Left ventricle myocardium inferior (tissue), 1 donor: ENCODE data around the gene EPB41L5. TPM values are rescaled to one million over a fixed set of nuclear protein-coding genes. Genes with fewer than 3 reads are reported as not detected.
"Not testable (repeated sequence)": the region's sequence is repeated elsewhere in the genome, so short reads cannot be mapped to it uniquely, and the experiment has no call there.

ENCODE experiments used
- DNase-seq: peaks from one replicate; pipeline ENCODE4 v3.0.0-alpha.2; 2020
- H3K27ac ChIP-seq: fragments of 200-600 bp; replicated peaks from 2 replicates; pipeline ENCODE4 v1.8.0; 2021
- H3K27me3 ChIP-seq: fragments of 200-600 bp; 2 replicates; pipeline ENCODE4 v1.8.0; 2021; ENCODE audit warnings: low read depth
- H3K36me3 ChIP-seq: fragments of 200-600 bp; 2 replicates; pipeline ENCODE4 v1.8.0; 2021
- H3K4me1 ChIP-seq: fragments of 200-600 bp; 2 replicates; pipeline ENCODE4 v1.8.0; 2021
- H3K4me3 ChIP-seq: fragments of 200-600 bp; 2 replicates; pipeline ENCODE4 v1.8.0; 2021; ENCODE audit warnings: mild to moderate bottlenecking, moderate library complexity
- H3K9me3 ChIP-seq: fragments of 200-600 bp; replicated peaks from 2 replicates; pipeline ENCODE4 v1.8.0; 2021
- CTCF ChIP-seq: fragments of 200-600 bp; IDR thresholded peaks from 2 replicates; pipeline ENCODE4 v1.8.0; 2021; ENCODE audit warnings: antibody characterized with exemption, mild to moderate bottlenecking, borderline replicate concordance
- intact Hi-C: fragments of 100-400 bp; cut with micrococcal nuclease; formaldehyde crosslinking; loops from one replicate; pipeline ENCODE4 v1.11.0; 2022
- total RNA-seq: library from RNA; stranded (reverse); fragmentation: NEBNext Ultra II Directional; extraction: Animal tissue kit (Norgen Biotek cat#: 25700); gene quantifications from one replicate; pipeline ENCODE4 v1.2.1, GENCODE V29; 2021
- donor health status: DM: no; HTN: yes; CAD: no; lungs with severe emphysema.

EPB41L5 gene
- total RNA-seq, 1 donor from 2014 or later: 9.1 TPM

GRCh38 chr2:120110062-120110362 lies 97.1 kb downstream of the EPB41L5 start:
- no peak for TF ChIP-seq CTCF
- H3K27me3 ChIP-seq: peaks cover 7% of the 10 kb centered on the region
- DNase-seq: no peak
- intact Hi-C loops: no loop called here
- no peaks in the 10 kb centered on the region for H3K36me3 ChIP-seq
- H3K9me3 ChIP-seq: no peaks in the 10 kb centered on the region
- H3K27ac ChIP-seq: no peak overlapping the region
- H3K4me1 ChIP-seq: peaks cover 27% of the 10 kb centered on the region
- H3K4me3 ChIP-seq: no peak overlapping the region

DNA sequence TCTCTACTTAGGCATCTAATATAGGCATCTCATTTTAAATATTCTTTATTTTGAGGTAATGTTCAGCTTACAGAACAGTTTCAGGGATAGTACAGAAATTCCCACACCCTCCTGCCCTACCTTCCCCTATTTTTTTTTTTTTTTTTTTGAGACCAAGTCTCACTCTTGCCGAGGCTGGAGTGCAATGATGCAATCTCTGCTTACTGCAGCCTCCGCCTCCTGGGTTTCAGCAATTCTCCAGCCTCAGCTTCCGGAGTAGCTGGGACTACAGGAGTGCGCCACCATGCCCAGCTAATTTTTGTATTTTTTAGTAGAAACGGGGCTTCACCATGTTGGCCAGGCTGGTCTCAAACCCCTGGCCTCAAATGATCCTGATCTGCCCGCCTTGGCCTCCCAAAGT lies 97.6 kb downstream of the EPB41L5 start:
- Histone ChIP-seq H3K4me1 (peaks cover 27% of the 10 kb centered on the region), H3K9me3 (no peaks in the 10 kb centered on the region), H3K4me3 (no peak overlapping the region), H3K36me3 (no peaks in the 10 kb centered on the region), H3K27ac (no peak overlapping the region), H3K27me3 (peaks cover 7% of the 10 kb centered on the region)
- peak; percentile 17 for DNase-seq
- no peak for TF ChIP-seq CTCF
- intact Hi-C loops: no loop called here

DNA sequence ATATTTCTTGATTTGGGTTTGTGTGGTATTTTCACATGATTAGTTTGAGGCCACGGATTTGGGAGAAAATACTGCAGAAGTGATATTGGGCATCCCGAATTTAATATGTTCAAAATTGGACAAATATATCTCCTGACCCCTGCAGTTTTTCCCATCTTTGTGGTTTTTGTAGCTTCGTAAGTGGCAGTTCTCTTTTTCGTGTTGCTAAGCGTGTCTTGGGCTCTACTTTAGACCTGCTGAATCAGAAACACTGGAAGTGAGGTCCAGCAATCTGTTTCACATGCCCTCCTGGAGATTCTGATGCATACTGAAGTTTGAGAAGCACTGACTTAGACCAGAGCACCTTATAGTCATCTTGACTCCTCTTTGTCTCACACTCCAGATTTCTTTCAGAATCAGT lies 98.3 kb downstream of the EPB41L5 start:
- H3K9me3 ChIP-seq: no peaks in the 10 kb centered on the region
- DNase-seq: no peak
- no peak for TF ChIP-seq CTCF
- H3K4me1 ChIP-seq: peaks cover 27% of the 10 kb centered on the region
- no peak overlapping the region for H3K27ac ChIP-seq
- H3K36me3 ChIP-seq: no peaks in the 10 kb centered on the region
- intact Hi-C loops: no loop called here
- no peak overlapping the region for H3K4me3 ChIP-seq
- peaks cover 7% of the 10 kb centered on the region for H3K27me3 ChIP-seq

DNA sequence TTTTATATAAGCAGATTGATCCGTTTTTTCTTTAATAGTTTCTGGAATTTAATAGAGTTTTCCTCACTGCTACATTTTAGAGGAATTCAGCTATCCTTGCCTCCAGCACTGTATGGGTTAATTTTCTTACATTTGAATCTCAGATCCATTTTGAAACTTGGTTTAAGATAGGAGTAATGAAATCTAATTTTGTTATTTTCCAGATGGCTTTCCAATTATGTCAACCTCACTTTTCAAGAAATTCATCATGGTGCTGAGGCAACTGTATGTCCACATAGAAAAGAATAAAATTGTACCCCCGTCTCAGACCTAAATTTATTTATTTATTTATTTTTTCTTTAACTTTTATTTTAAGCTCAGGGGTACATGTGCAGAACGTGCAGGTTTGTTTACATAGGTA lies 105.1 kb downstream of the EPB41L5 start:
- Histone ChIP-seq H3K4me3 (no peak overlapping the region), H3K4me1 (no peaks in the 10 kb centered on the region), H3K27me3 (no peaks in the 10 kb centered on the region), H3K9me3 (peaks cover 18% of the 10 kb centered on the region), H3K36me3 (peaks cover 12% of the 10 kb centered on the region), H3K27ac (no peak overlapping the region)
- intact Hi-C loops: no loop called here
- no peak for DNase-seq
- TF ChIP-seq CTCF: no peak

DNA sequence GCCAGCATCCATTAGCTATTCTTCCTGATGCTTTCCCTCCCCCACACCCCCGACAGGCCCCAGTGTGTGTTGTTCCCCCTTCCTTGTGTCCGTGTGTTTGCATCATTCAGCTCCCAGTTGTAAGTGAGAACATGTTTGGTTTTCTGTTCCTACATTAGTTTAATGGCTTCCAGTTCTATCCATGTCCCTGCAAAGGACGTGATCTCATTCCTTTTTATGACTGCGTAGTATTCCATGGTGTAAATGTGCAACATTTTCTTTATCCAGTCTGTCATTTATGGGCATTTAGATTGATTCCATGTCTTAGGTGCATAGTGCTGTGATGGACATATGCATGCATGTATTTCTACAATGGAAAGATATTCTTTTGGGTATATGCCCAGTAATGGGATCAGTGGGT lies 105.6 kb downstream of the EPB41L5 start:
- DNase-seq: no peak
- no peaks in the 10 kb centered on the region for H3K27me3 ChIP-seq
- H3K36me3 ChIP-seq: peaks cover 12% of the 10 kb centered on the region
- H3K9me3 ChIP-seq: peaks cover 18% of the 10 kb centered on the region
- H3K4me1 ChIP-seq: no peaks in the 10 kb centered on the region
- H3K27ac ChIP-seq: no peak overlapping the region
- H3K4me3 ChIP-seq: no peak overlapping the region
- intact Hi-C loops: no loop called here
- TF ChIP-seq CTCF: no peak

- DNase-seq, H3K4me1 ChIP-seq, H3K27me3 ChIP-seq, intact Hi-C loops, H3K4me3 ChIP-seq, H3K27ac ChIP-seq: not testable (repeated sequence)
- peaks cover 18% of the 10 kb centered on the region for H3K9me3 ChIP-seq
- H3K36me3 ChIP-seq: peaks cover 12% of the 10 kb centered on the region
Measured at GRCh38 chr2:120121337-120121736, 108.5 kb downstream of the EPB41L5 start.
